Neural cell (in vitro differentiated cells): Measurements from ENCODE around the gene CARD14. TPM values are rescaled to one million over a fixed set of nuclear protein-coding genes. Genes with fewer than 3 reads are reported as not detected.

Source experiments
- H2AFZ ChIP-seq: fragments of 200-600, 300-800 bp; sonication (generic), shearing (Covaris generic); 2 replicates; pipeline ENCODE4 v1.6.0; 2014; ENCODE audit warnings: low read depth, mild to moderate bottlenecking, antibody characterized with exemption, low read length, moderate library complexity
- H3F3A ChIP-seq: fragments of 200-600 bp; shearing (Covaris generic); 2 replicates; pipeline ENCODE4 v1.6.1; 2016; ENCODE audit warnings: mild to moderate bottlenecking, moderate library complexity, mixed read lengths, antibody characterized with exemption, low read length; ENCODE audit not compliant: insufficient read depth, poor library complexity, severe bottlenecking
- H3K27ac ChIP-seq: fragments of 200-600, 300-800 bp; sonication (generic), shearing (Covaris generic); 2 replicates; pipeline ENCODE4 v1.5.1; 2014; ENCODE audit warnings: mild to moderate bottlenecking, low read length, moderate library complexity
- H3K27me3 ChIP-seq: fragments of 300-800, 200-600 bp; sonication (generic), shearing (Covaris generic); 2 replicates; pipeline ENCODE4 v1.6.0; 2014; ENCODE audit warnings: mild to moderate bottlenecking, low read depth, low read length, moderate library complexity; ENCODE audit not compliant: insufficient read depth
- H3K36me3 ChIP-seq: fragments of 300-800, 200-600 bp; sonication (generic), shearing (Covaris generic); 2 replicates; pipeline ENCODE4 v1.5.1; 2014; ENCODE audit warnings: mild to moderate bottlenecking, antibody characterized with exemption, low read length, moderate library complexity; ENCODE audit not compliant: insufficient read depth
- H3K4me2 ChIP-seq: fragments of 300-800, 200-600 bp; sonication (generic), shearing (Covaris generic); 2 replicates; pipeline ENCODE4 v1.6.0; 2014; ENCODE audit warnings: mild to moderate bottlenecking, low read length
- H3K4me3 ChIP-seq: fragments of 300-800, 200-600 bp; sonication (generic), shearing (Covaris generic); 2 replicates; pipeline ENCODE4 v1.5.1; 2014; ENCODE audit warnings: mild to moderate bottlenecking, low read length, moderate library complexity
- H3K79me2 ChIP-seq: fragments of 200-600 bp; shearing (Covaris generic); replicated peaks from 2 replicates; pipeline ENCODE4 v1.6.0; 2014; ENCODE audit warnings: mild to moderate bottlenecking, low read length, moderate library complexity; ENCODE audit not compliant: insufficient read depth
- H3K9ac ChIP-seq: fragments of 300-800, 200-600 bp; sonication (generic), shearing (Covaris generic); 2 replicates; pipeline ENCODE4 v1.6.1; 2016; ENCODE audit warnings: mild to moderate bottlenecking, low read length, mixed read lengths
- H3K9me2 ChIP-seq: fragments of 200-600 bp; shearing (Covaris generic); 2 replicates; pipeline ENCODE4 v1.6.1; 2016; ENCODE audit warnings: mild to moderate bottlenecking, low read length, mixed read lengths; ENCODE audit not compliant: insufficient read depth
- H3K9me3 ChIP-seq: fragments of 200-600, 300-800 bp; sonication (generic), shearing (Covaris generic); 2 replicates; pipeline ENCODE4 v1.6.1; 2016; ENCODE audit warnings: mild to moderate bottlenecking, mixed run types, low read length, moderate library complexity, mixed read lengths
- H4K20me1 ChIP-seq: fragments of 200-600 bp; shearing (Covaris generic); 2 replicates; pipeline ENCODE4 v1.6.1; 2016; ENCODE audit warnings: mild to moderate bottlenecking, mixed run types; ENCODE audit not compliant: insufficient read depth
- EP300 ChIP-seq: fragments of 450-650 bp; conservative IDR thresholded peaks from 2 replicates; pipeline ENCODE4 v1.6.1; 2014; ENCODE audit warnings: antibody characterized with exemption, mild to moderate bottlenecking, moderate library complexity; ENCODE audit not compliant: poor library complexity, severe bottlenecking
- EZH2 ChIP-seq: fragments of 200-600, 300-800 bp; shearing (Covaris generic), sonication (generic); IDR thresholded peaks from 2 replicates; pipeline ENCODE4 v1.6.1; 2014; ENCODE audit warnings: antibody characterized with exemption, low read length, borderline replicate concordance, mild to moderate bottlenecking; ENCODE audit not compliant: insufficient read depth, poor library complexity, severe bottlenecking
- MXI1 ChIP-seq: fragments of 450-650 bp; conservative IDR thresholded peaks from 2 replicates; pipeline ENCODE4 v1.6.1; 2014; ENCODE audit warnings: antibody characterized with exemption, mild to moderate bottlenecking; ENCODE audit not compliant: poor library complexity, severe bottlenecking
- POLR2AphosphoS5 ChIP-seq: IDR thresholded peaks from 2 replicates; pipeline ENCODE4 v1.6.1; 2012
- RAD21 ChIP-seq: fragments of 450-650 bp; conservative IDR thresholded peaks from 2 replicates; pipeline ENCODE4 v1.6.1; 2014; ENCODE audit warnings: antibody characterized with exemption, mild to moderate bottlenecking, moderate library complexity
- SMC3 ChIP-seq: fragments of 450-650 bp; conservative IDR thresholded peaks from 2 replicates; pipeline ENCODE4 v1.6.1; 2014; ENCODE audit warnings: antibody characterized with exemption, mild to moderate bottlenecking, moderate library complexity; ENCODE audit not compliant: poor library complexity
- TAF1 ChIP-seq: IDR thresholded peaks from 2 replicates; pipeline ENCODE4 v1.6.1; 2012; ENCODE audit warnings: low read depth
- polyA plus RNA-seq: library from polyadenylated mRNA; depleted of rRNA; stranded (reverse); fragments of >200 nt; gene quantifications from 2 replicates; pipeline ENCODE4 v1.2.3, GENCODE V29; 2014
- TF ChIP-seq, protein P1 (sequence below): IDR thresholded peaks from 2 replicates; pipeline ENCODE4 v1.6.1; 2012; ENCODE audit warnings: borderline replicate concordance
- TF ChIP-seq, protein P2 (sequence below): fragments of 450-650 bp; IDR thresholded peaks from 2 replicates; pipeline ENCODE4 v1.5.1; 2014; ENCODE audit warnings: antibody characterized with exemption, mild to moderate bottlenecking, moderate library complexity; ENCODE audit not compliant: poor library complexity, severe bottlenecking

The CARD14 gene
- polyA plus RNA-seq, 1 donor from 2014 or later, result 0.12 TPM

DNA sequence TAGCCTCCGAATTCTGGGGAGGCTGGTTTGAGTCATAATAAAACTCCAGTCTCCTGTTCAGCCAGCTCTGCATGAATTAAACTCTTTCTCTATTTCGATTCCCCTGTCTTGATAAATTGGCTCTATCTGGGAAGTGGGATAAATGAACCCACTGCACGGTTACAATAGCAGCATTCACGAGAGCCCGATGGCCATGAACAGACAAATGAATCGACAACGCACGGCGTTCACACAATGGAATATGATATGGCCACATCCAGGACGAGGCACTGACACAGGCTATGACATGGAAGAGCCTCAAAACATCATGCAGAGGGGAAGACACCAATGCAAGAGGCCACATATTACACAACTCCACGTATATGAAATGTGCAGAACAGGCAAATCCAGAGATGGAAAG lies 5.6 kb upstream of the CARD14 start:
- no peak overlapping the region for H3K4me3 ChIP-seq
- no peaks in the 10 kb centered on the region for H3F3A ChIP-seq
- no peaks in the 10 kb centered on the region for H3K9me3 ChIP-seq
- no peak overlapping the region for H3K27ac ChIP-seq
- H2AFZ ChIP-seq, result no peak overlapping the region
- H3K4me2 ChIP-seq, result no peak overlapping the region
- no peaks in the 10 kb centered on the region for H3K27me3 ChIP-seq
- no peak overlapping the region for H3K9ac ChIP-seq
- H3K79me2 ChIP-seq, result no peaks in the 10 kb centered on the region
- H3K36me3 ChIP-seq, result no peaks in the 10 kb centered on the region
- no peaks in the 10 kb centered on the region for H3K9me2 ChIP-seq
- TF ChIP-seq, protein P1, sequence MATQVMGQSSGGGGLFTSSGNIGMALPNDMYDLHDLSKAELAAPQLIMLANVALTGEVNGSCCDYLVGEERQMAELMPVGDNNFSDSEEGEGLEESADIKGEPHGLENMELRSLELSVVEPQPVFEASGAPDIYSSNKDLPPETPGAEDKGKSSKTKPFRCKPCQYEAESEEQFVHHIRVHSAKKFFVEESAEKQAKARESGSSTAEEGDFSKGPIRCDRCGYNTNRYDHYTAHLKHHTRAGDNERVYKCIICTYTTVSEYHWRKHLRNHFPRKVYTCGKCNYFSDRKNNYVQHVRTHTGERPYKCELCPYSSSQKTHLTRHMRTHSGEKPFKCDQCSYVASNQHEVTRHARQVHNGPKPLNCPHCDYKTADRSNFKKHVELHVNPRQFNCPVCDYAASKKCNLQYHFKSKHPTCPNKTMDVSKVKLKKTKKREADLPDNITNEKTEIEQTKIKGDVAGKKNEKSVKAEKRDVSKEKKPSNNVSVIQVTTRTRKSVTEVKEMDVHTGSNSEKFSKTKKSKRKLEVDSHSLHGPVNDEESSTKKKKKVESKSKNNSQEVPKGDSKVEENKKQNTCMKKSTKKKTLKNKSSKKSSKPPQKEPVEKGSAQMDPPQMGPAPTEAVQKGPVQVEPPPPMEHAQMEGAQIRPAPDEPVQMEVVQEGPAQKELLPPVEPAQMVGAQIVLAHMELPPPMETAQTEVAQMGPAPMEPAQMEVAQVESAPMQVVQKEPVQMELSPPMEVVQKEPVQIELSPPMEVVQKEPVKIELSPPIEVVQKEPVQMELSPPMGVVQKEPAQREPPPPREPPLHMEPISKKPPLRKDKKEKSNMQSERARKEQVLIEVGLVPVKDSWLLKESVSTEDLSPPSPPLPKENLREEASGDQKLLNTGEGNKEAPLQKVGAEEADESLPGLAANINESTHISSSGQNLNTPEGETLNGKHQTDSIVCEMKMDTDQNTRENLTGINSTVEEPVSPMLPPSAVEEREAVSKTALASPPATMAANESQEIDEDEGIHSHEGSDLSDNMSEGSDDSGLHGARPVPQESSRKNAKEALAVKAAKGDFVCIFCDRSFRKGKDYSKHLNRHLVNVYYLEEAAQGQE, result no peak
- TF ChIP-seq EZH2, result no peak
- H4K20me1 ChIP-seq, result no peaks in the 10 kb centered on the region

DNA sequence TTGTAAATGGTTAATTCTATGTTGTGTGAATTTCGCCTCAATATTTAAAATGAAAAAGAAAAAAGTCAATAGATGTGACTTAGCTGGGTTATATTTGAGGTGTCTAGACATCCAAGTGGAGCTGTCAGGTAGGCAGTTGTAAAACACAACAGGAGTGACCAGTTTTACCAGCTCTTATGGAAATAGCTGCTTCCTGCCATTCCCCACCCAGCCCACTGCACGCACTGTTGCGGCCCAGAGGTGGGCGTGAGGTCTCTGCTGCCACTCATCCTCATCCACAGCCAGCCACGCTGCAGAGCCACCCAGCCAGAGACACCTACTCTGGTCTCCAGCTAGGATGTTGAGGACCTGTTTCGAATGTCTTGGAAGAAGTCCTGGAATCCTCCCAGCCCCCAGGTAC lies 3.4 kb upstream of the CARD14 start:
- H3K4me2 ChIP-seq, result no peak overlapping the region
- H3K4me3 ChIP-seq, result no peak overlapping the region
- no peaks in the 10 kb centered on the region for H4K20me1 ChIP-seq
- H3K79me2 ChIP-seq, result no peaks in the 10 kb centered on the region
- no peak overlapping the region for H3K27ac ChIP-seq
- no peaks in the 10 kb centered on the region for H3K9me3 ChIP-seq
- H3F3A ChIP-seq, result no peaks in the 10 kb centered on the region
- H3K36me3 ChIP-seq, result no peaks in the 10 kb centered on the region
- H3K9me2 ChIP-seq, result no peaks in the 10 kb centered on the region
- H2AFZ ChIP-seq, result no peak overlapping the region
- H3K9ac ChIP-seq, result no peak overlapping the region
- no peaks in the 10 kb centered on the region for H3K27me3 ChIP-seq
- TF ChIP-seq TAF1, result no peak
- TF ChIP-seq SMC3, result no peak
- TF ChIP-seq RAD21, result no peak
- no peak for TF ChIP-seq POLR2AphosphoS5

DNA sequence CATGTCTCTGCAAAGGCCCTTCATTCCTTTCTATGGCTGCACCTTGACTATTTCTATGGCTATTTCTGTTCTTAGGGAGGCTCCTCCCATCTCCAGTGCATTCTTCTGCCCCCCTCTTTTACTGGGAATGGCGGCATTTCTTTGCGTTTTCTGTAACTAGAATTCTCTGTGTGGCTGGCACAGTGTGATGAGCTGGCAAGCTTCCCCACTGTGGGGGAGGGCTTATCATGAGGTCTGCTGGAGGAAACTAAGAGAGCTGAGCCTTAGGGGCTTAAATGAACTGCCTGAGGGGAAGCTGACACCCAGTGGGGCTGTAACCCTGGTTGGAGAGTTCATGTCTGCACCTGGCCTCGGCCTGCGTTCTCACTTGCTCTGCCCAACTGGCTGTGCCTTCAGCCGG lies 1.5 kb upstream of the CARD14 start:
- no peak overlapping the region for H2AFZ ChIP-seq
- H4K20me1 ChIP-seq, result no peaks in the 10 kb centered on the region
- H3K4me3 ChIP-seq, result no peak overlapping the region
- H3F3A ChIP-seq, result no peaks in the 10 kb centered on the region
- H3K4me2 ChIP-seq, result no peak overlapping the region
- H3K9me3 ChIP-seq, result no peaks in the 10 kb centered on the region
- H3K79me2 ChIP-seq, result no peaks in the 10 kb centered on the region
- H3K9me2 ChIP-seq, result no peaks in the 10 kb centered on the region
- TF ChIP-seq, protein P2, sequence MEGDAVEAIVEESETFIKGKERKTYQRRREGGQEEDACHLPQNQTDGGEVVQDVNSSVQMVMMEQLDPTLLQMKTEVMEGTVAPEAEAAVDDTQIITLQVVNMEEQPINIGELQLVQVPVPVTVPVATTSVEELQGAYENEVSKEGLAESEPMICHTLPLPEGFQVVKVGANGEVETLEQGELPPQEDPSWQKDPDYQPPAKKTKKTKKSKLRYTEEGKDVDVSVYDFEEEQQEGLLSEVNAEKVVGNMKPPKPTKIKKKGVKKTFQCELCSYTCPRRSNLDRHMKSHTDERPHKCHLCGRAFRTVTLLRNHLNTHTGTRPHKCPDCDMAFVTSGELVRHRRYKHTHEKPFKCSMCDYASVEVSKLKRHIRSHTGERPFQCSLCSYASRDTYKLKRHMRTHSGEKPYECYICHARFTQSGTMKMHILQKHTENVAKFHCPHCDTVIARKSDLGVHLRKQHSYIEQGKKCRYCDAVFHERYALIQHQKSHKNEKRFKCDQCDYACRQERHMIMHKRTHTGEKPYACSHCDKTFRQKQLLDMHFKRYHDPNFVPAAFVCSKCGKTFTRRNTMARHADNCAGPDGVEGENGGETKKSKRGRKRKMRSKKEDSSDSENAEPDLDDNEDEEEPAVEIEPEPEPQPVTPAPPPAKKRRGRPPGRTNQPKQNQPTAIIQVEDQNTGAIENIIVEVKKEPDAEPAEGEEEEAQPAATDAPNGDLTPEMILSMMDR, result no peak
- TF ChIP-seq MXI1 (no peak), SMC3 (no peak), EZH2 (no peak), TAF1 (no peak), EP300 (no peak), RAD21 (no peak), POLR2AphosphoS5 (no peak)
- TF ChIP-seq, protein P1, result no peak
- H3K9ac ChIP-seq, result no peak overlapping the region
- no peaks in the 10 kb centered on the region for H3K27me3 ChIP-seq
- H3K36me3 ChIP-seq, result no peaks in the 10 kb centered on the region
- H3K27ac ChIP-seq, result no peak overlapping the region
